DOHH2 (cell line): ENCODE results near the gene TGM3.

Experiments
- EZH2phosphoT487 ChIP-seq: fragments of 200-600 bp; sonication (generic); IDR thresholded peaks from 2 replicates; pipeline ENCODE4 v1.6.1; 2017; ENCODE audit warnings: borderline replicate concordance, mild to moderate bottlenecking, antibody characterized with exemption, low read length, moderate library complexity, mixed read lengths
- TF ChIP-seq, protein P1 (sequence below): fragments of 200-600 bp; sonication (generic); IDR thresholded peaks from one replicate; pipeline ENCODE4 v1.5.1; 2014; ENCODE audit warnings: antibody characterized with exemption, mild to moderate bottlenecking, low read depth, low read length; ENCODE audit not compliant: poor library complexity, severe bottlenecking

GRCh38 chr20:2342243-2342642 is 46.4 kb downstream of the TGM3 start:
- TF ChIP-seq, protein P1, sequence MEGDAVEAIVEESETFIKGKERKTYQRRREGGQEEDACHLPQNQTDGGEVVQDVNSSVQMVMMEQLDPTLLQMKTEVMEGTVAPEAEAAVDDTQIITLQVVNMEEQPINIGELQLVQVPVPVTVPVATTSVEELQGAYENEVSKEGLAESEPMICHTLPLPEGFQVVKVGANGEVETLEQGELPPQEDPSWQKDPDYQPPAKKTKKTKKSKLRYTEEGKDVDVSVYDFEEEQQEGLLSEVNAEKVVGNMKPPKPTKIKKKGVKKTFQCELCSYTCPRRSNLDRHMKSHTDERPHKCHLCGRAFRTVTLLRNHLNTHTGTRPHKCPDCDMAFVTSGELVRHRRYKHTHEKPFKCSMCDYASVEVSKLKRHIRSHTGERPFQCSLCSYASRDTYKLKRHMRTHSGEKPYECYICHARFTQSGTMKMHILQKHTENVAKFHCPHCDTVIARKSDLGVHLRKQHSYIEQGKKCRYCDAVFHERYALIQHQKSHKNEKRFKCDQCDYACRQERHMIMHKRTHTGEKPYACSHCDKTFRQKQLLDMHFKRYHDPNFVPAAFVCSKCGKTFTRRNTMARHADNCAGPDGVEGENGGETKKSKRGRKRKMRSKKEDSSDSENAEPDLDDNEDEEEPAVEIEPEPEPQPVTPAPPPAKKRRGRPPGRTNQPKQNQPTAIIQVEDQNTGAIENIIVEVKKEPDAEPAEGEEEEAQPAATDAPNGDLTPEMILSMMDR, result no peak
- no peak for TF ChIP-seq EZH2phosphoT487
